GM12892 (cell line): Measurements from ENCODE around the gene EEF1AKMT3.

Source experiments
- POLR2A ChIP-seq: IDR thresholded peaks from 2 replicates; pipeline ENCODE4 v1.6.1; 2011; ENCODE audit warnings: low read depth, low read length, control low read depth
- POLR2AphosphoS5 ChIP-seq: IDR thresholded peaks from 2 replicates; pipeline ENCODE4 v1.6.1; 2011; ENCODE audit warnings: low read depth, low read length, control low read depth
- TAF1 ChIP-seq: IDR thresholded peaks from 2 replicates; pipeline ENCODE4 v1.6.1; 2011; ENCODE audit warnings: low read depth, mild to moderate bottlenecking, control low read depth, low read length, borderline replicate concordance

- TF ChIP-seq POLR2A (no peak), POLR2AphosphoS5 (no peak), TAF1 (no peak)
Measured at GRCh38 chr12:57743769-57744168, 28.6 kb upstream of the EEF1AKMT3 start.
